NCI-H2081 treated with DMSO at 0.1 percent for 48 hours (cell line): ENCODE measurements around the gene CD8B.

ENCODE experiments used
- DNase-seq: peaks from one replicate; lab custom pipeline; 2025; lab: John Stamatoyannopoulos, UW

The CD8B gene

DNA sequence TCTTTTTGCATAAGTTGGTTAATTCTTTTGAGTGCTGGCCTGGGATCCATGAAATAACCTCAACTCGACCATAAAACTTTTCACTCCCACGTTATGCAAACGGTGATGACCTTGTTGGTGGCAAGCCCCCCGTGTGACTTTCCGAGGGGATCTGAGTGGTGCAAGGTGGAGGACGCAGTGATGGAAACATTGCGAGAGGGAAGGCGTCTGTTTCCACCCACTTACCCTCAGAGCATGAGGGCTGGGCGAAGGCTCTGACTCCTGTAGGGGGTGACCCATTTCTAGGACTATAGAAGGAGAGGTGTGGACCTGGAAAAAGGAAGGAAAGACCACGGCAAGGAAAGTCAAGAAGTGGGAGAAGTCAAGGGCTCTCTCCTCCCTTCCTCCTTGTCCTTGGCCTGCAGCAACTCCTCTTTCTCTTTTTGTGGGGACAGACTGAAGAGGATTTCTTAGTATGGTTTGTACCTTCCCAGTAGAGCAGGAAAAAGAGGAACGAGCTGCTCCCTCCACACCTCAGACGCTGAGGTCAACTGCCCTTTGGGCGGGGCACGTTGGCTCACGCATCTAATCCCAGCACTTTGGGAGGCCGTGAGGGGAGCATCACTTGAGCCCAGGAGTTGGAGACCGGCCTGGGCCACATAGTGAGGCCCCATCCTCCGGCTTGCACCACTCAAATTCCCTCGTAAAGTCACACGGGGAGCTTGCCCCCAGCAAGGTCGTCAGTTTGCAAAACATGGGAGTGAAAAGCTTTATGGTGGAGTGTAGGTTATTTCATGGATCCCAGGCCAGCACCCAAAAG is 55.4 kb downstream of the CD8B start:
- DNase-seq, result no peak

DNA sequence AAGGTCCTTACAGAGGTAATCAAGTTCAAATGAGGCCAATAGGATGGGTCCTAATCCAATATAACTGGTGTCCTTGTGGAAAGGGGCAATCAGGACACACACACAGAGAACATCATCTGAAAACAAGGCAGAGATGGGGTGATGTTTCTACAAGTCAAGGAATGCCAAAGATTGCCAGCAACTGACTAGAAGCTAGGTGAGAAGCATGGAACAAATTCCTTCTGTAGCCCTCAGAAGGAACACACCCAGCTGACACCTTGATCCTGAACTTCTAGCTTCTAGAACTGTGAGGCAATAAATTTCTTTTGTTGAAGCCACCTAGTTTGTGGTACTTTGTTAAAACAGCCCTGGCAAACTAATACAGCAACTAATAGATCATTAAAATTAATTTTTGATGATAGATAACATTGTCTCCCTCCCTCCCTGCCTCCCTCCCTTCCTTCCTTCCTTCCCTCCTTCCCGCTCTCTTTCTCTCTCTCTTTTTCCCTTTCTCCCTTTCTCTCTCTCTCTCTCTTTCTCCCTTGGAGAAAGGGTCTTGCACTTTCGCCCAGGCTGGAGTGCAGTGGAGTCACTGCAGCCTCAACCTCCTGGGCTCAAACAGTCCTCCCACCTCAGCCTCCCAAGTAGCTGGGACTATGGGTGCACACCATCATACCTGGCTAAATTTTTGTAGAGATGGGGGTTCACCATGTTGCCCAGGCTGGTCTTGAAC is 60.7 kb downstream of the CD8B start:
- DNase-seq, result no peak

DNA sequence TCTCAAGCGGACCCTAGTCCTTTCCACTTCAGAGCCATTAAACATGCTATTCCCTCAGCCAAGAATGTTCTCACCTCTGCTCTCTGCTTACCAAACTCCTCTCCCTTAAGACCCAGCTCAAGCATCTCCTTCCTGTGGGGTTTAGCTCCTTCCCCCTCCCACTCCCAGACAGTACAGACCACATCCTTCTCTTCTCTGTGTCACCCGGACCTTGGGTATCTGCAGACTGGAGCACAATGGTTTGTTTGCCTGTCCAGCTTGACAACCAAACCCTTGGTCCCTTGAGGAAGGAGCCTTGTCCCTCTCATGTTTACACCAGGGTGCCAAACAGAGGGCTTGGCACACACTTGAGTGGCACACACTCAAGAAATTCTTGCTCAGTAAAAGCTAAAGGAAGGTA is 66.8 kb downstream of the CD8B start:
- DNase-seq, result no peak

DNA sequence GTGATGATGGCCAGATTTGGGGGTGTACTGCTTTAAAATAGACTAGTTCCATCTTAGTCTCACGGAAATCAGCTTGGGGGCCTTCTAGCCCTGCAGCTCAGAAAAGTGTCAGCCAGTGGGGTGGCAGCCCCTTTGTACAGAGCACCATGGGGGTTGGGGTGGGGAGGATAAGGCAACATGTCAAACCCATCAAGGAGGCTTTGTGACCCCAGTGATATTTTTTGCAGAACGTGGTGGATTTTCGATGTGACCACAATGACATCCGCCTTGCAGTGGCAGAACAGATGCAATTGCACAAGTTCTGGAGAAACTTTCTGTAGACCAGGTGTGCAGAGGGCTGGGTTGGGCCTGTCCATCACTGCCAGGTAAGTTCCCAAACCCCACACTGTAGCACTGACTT is 67.9 kb downstream of the CD8B start:
- DNase-seq, result no peak

DNA sequence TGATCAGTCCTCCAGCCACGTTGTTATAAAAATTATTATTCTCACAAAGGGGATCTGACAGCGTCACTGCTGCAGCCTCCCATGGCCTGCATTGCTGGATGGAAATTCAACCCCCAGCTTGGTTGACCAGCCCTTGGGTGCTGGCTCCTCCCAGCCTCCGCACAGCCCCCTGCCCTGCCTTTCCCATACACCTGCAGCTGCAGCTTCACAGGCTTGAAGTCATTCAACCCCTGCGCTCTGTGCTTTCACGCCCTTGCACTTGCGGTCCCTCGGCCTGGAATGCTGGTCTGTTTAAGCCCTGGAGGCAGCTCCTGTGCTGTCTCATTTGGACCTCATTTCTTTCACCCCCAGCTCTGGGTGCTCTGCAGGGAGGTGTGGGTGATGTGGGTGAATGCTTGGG is 70.1 kb downstream of the CD8B start:
- no peak for DNase-seq

DNA sequence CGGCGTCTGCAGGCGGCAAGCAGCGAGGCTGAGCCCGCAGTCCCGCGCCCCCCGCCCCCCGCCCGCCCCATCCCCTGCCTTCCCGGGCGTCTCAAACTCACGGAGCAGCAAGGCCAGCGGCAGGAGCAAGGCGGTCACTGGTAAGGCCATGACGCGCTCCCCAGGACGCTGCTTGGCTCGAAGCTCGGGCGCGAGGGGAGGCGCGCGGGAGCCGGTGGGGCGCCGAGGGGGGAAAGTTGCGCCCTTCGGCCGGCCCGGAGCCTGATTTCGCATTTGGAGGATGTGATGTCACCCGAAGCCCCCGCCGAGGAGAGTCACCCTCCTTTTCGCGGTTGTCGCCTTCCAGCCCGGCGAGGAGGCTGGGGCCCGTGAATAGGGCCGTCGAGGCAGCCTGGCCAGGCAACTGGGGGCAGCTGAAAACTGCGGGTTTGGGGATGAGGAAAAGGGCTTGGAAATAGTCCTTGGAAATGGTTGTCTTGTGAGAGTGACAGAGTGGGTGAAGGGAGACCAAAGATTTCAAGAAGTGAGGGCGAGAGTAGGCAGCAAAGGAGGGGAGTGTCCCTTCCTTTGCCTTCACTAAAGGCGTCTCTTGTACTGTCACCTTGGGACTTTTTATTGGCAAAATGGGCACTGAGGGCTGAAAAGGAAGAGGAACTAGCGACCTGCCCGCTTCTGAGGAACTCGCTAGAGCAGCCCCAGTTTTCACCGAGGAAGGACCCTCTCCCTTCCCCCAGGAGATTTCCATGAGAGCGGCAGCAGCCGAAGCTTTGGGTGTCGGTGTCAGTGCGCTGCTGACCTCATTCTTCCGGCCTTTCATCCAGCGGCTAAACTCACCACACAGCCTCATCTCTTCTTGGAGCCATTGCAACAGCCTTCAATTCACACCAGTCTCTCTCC is 70.8 kb downstream of the CD8B start, which contains the start of gene CD8A:
CD8A (minus strand) TSS at position 238 of the 897 bp plus-strand sequence; CDS start at position 150, 88 bp downstream.
- DNase-seq, result no peak

DNA sequence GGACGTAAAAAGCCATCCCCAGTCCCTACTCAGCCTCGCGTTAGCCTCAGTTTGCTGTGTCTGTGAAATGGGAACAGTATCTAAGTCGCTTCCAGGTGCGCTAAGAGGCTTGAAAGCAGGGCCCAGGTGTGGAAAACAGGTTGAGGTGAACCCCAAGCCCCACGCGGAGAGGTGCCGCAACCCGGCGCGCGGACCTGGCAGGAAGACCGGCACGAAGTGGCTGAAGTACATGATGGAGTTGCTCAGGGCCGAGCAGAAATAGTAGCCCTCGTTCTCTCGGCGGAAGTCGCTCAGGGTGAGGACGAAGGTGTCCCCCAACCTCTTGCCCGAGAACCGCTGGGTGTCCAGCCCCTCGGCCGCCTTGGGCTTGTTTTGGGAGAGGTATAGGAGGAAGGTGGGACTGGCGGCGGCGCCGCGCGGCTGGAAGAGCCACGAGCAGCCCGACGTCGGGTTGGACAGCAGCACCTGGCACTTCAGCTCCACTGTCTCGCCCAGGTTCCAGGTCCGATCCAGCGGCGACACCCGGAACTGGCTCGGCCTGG is 71.5 kb downstream of the CD8B start:
- DNase-seq, result no peak

DNA sequence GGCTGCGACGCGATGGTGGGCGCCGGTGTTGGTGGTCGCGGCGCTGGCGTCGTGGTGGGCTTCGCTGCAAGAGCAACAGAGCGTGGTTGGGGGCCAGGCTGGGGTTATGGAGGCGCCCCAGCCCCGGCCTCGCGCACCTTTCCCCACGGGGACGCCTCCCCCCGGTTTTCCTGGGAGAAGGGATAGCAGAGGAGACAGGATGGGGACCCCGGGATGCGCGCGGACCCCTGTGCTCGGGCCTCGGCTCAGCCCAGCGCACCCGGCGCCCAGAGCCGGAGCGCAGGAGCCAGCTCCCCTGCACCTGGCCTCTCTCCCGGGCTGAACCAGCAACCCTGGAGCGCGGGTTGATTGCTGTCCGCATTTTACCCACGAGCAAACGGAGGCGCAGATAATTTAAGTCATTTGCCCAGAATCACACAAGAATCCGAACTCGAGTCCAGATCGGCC is 72.0 kb downstream of the CD8B start:
- no peak for DNase-seq

DNA sequence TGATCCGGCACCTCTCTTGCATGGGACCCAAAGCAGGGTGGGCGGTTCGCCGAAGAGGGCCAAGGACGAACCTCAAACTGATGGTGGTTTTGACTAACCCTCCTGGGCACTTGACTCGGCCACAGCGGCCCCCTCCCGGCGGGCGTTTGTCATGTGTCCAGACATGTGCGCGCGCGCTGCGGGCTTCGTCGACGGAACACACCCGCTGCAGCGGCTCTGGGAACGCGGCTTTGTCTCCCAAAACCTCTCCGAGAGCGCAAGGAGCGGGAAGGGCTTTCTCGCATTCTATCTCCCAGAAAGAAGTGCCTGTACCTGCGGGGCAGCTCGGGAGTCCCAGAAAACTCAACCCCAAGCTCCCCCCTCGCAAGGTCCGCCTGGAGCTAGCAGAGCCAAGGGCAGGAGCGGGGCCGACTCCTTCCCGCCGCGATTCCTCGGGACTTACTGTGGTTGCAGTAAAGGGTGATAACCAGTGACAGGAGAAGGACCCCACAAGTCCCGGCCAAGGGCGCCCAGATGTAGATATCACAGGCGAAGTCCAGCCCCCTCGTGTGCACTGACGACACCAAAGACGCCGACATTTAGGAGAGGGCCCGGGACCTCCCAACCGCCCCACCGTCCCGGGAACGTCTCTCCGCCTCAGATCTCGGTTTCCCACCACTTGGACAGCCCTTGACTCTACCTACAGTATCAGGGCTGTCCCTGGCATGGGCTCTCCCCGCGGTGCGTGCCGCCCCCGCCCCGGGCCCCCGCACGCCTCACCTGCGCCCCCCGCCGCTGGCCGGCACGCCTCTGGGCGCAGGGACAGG is 72.6 kb downstream of the CD8B start:
- DNase-seq, result no peak

DNA sequence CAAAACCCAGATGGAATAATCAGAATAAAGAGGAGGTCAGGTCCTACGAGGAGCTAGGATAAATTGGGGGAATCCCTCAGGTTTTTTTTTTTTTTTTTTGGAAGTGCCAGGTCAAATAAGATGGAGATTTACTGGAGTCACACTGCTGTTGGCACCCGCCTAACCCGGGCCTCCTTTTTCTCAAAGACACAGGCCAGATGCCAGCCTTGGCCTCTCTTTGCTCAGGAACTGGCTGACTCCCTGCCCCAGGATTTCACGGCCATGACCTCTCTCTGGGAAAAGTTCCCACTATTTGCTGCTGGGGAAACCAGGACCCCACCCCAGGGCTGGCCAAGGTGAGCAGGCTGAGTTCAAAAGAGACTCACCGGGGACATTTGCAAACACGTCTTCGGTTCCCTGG is 73.5 kb downstream of the CD8B start:
- no peak for DNase-seq

DNA sequence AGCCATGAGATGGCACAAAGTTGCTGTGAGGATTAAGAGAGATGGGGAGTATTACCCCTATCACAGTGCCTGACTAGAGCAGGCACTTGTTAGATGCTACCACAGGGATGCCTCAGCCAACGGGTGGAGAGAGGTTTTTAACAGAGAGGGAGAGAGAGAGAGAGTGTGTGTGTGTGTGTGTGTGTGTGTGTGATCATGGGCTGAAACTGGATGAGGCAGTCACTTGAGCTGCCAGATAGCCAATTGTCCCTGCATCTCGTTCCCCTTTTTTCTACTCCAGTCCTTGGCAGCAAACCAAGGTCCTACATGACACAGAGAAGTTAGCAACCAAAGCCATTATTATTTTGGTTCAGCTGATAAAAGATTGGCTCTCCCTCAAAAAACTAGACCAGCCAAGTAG is 74.0 kb downstream of the CD8B start:
- DNase-seq, result no peak

DNA sequence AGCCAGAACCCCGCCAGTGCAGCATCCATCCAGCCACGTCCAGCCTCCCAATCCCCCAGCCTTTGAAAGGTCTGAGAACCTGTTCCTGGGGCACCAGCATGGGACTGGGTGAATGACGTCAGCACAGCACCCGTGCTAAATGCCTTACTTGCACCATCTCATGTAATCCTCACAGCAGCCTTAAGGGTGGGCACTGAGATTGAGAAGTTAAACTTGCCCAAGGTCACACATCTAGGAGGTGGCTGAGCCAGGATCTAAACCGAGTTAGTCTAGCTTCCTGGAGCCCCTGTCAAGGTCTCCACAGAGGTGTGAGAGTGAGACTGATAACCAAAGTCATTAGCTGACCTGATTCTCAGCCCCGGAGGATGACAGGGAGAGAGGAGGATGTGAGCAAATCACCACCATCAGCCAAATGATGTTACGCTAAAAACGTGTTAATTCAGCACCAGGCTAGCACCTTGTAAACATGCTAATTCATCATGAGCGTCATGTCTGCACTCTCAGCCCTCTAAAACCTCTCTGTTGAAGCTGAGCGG is 75.6 kb downstream of the CD8B start:
- no peak for DNase-seq

DNA sequence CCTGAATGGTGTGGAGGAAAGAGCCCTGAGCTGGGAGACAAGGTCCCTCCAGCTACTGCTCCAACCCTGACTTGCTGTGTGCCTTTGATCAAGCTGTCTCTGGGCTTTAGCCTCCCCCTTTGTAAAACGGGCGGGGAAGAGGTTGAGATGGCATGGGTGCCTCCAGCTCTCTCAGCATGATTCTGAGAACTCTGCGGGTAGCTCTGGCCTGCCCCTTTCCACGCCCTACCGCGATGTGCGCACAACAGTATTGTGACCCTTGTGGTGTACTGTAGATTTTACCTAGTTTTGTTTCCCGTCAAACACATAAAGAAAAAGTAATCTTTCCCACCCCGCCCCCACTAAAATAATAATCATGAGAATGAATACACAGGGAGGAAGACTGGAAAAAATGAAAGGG is 76.2 kb downstream of the CD8B start:
- DNase-seq, result no peak

DNA sequence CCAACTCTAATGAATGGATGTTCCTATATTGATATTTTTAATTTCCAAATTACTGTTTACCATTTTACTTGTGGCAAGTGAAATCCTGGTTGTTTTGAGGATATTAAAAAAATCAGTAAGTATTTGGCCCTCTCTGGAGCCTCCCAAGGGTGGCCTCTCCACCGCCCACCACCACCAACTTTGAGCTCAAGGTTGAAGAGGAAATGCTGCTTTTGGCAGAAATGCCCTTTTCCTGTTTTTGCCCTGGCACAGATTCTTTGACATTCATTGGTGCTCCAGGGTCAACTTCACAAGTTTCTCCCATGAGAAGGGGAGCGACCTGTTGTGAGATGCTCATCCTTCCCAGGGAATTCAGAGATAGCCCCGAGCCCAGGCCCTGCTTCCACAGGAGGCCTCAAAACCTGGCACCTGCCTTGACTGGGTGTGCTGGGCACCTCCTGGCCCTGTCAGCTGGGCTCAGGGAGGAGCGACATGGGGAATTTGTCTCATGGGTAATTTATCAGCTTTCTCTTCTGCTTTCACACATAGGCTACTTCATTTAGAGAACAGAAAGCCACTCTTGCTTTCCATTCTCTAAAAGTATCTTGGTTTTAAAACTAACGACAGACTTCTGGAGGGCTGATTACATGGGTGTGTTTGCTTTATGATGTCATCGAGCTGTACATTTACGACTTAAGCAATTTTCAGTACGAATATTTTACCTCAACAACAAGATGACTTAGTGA is 77.9 kb downstream of the CD8B start:
- DNase-seq, result no peak

DNA sequence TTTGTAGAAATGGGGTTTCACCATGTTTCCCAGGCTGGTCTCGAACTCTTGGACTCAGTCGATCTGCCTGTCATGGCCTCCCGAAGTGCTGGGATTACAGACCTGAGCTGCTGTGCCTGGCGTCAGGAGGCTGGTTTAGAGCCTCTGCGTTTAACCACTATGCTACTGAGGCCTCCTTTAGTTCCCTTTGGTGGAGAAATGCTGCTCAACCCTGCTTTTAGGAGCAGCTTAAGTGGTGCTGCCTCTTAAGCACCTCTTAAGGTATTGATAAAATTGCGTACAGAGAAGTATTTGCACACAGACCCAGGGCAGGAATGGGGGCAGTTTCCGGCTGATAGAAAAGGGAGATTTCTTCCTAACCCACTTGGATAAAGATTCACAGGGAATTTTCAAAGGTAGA is 78.9 kb downstream of the CD8B start:
- no peak for DNase-seq

DNA sequence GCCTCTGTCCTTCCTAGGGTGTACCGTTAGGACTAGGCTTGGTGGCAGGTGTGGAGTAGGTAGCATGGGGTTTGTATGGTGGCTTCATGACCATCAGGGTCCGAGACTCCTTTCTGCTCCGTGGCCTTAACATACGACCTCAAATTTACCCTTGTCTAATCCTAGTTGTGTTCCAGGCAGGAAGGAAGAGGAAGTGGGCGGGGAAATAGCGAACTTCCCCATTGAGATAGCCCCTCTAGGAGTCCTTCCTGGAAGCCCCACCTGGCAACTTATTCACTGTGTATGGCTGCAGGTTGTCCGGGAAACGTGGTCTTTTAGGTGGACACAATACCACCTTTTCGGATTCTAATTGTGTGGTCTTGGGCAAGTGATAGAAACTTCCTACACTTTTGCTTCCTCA is 80.3 kb downstream of the CD8B start:
- DNase-seq, result no peak

DNA sequence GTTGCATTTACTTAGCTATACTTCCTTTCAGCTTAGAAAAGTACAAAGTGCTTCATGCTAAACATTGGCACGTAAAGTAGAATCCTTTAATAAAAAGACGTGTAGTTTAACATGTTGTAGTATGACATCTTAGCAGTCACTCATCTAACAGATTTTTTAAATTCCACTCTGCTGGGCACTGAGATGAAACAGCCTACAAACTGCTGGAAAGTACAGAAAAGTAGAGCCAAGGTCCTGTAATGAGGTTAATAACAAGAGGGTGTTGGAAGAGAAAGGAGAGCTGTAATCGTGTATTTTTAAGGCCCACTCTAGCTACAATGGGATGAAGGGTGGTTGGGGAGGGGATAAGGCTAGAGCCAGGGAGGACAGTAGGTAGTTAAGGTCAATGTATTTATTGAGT is 81.7 kb downstream of the CD8B start:
- DNase-seq, result no peak

DNA sequence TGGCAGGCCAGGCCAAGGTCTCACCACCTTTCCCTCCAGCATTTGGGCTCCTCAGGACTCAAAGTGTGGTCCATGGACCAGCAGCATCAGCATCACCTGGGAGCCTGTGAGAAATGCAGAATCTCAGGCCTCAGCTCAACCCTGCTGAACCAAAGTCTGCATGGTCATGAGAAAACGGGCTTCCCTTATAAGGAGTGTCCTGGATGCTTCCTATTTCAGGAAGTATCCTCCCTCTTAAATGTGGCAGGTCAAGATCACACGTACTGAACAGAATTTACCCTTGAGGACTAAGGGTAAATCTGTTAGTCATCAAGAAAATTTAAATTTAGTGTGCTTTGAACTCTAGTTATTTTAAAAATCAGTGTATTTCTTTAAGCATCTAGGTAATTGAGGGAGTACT is 82.7 kb downstream of the CD8B start:
- DNase-seq, result no peak

DNA sequence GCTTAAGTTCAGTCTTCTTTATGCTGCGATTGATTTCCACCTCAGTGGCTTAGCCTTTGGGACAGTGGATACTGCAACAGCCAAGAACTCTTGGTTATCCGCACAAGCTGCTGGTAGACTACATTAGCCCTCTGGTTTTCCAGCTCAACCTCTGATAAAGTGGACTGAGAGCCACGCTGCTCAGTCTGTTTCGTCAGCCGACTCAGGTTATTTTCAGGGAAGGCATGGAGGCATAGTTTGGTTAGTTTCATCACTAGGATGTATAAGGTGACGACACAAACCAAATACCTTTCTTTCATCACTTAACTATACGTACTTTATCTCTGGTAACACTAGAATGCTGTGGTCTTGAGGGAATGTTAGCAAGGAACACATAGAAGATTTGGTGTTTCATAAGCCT is 85.2 kb downstream of the CD8B start:
- no peak for DNase-seq

DNA sequence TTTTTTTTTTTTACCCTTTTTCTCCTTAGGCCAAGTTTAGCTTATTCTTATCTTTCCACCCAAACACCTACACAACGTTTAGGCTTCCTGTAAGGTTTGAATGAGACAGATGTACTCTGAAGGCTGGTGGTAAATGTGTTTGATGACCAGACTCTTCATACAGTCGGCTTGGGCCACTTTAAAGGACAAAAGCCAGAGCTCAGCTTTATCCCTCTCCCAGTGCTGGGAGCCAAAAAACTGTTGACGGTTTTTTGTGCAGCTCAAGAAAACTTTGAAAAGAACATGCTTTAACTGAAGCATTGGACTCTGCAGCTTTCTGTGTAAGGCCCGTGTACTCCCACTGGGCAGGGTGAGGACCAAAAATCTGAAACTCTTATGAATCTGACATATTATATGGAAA is 86.3 kb downstream of the CD8B start:
- no peak for DNase-seq
